Heart left ventricle (tissue), 16 donors: Measurements from ENCODE around the gene WDR13. TPM values are rescaled to one million over a fixed set of nuclear protein-coding genes. Genes with fewer than 3 reads are reported as not detected.

Experiments used
- ATAC-seq, 4 donors: fragments of 200-7000 bp; cut with Tn5 transposase; one replicate each; pipeline ENCODE4 v1.9.1; 2020 to 2022; ENCODE audit warnings: moderate library complexity in 4 of 4, mild to moderate bottlenecking in 3 of 4, moderate number of reproducible peaks in 1 of 4
- DNase-seq, 5 donors: peaks; one replicate each; pipeline ENCODE4 v3.0.0-alpha.2; 2020
- H3K27ac ChIP-seq, 12 donors: fragments of 200-600 bp; sonication (generic) in 4 of 12; one replicate each; pipeline versions ENCODE4 v1.5.0 to v1.8.0; 2016 to 2022; ENCODE audit warnings: mild to moderate bottlenecking in 2 of 12
- H3K27me3 ChIP-seq, 9 donors: fragments of 200-600 bp; sonication (generic) in 2 of 9; one replicate each; pipeline versions ENCODE4 v1.5.1 to v1.8.0; 2016 to 2022; ENCODE audit warnings: mild to moderate bottlenecking in 3 of 9
- H3K36me3 ChIP-seq, 9 donors: fragments of 200-600 bp; sonication (generic) in 2 of 9; one replicate each; pipeline versions ENCODE4 v1.5.0 to v1.8.0; 2018 to 2022; ENCODE audit warnings: mild to moderate bottlenecking in 2 of 9
- H3K4me1 ChIP-seq, 12 donors: fragments of 200-600 bp; sonication (generic) in 4 of 12; one replicate each; pipeline versions ENCODE4 v1.5.0 to v1.8.0; 2016 to 2022; ENCODE audit warnings: mild to moderate bottlenecking in 3 of 12
- H3K4me3 ChIP-seq, 12 donors: fragments of 200-600 bp; sonication (generic) in 4 of 12; one replicate each; pipeline versions ENCODE4 v1.5.0 to v1.8.0; 2017 to 2022; ENCODE audit warnings: mild to moderate bottlenecking in 9 of 12, moderate library complexity in 4 of 12
- H3K9me3 ChIP-seq, 12 donors: fragments of 200-600 bp; sonication (generic) in 4 of 12; one replicate each; pipeline versions ENCODE4 v1.5.0 to v1.8.0; 2016 to 2022; ENCODE audit warnings: mild to moderate bottlenecking in 1 of 12
- CTCF ChIP-seq, 12 donors: fragments of 200-600 bp; sonication (generic) in 4 of 12; IDR thresholded peaks; one replicate each; pipeline versions ENCODE4 v1.5.0 to v1.8.0; 2018 to 2022; ENCODE audit warnings: antibody characterized with exemption in 12 of 12, mild to moderate bottlenecking in 5 of 12
- POLR2A ChIP-seq, 2 donors: fragments of 450-650 bp; IDR thresholded peaks; one replicate each; pipeline ENCODE4 v1.6.1; 2017; ENCODE audit warnings: antibody characterized with exemption in 2 of 2, mild to moderate bottlenecking in 2 of 2, moderate library complexity in 2 of 2
- WGBS, 4 donors: extraction: QIAGEN DNeasy Blood & Tissue Kit in 2 of 4; methylation state at CpG; one replicate each; pipeline versions ENCODE4 v1.1.5 to v1.1.7; 2013 to 2018; 5-methylcytosine and 5-hydroxymethylcytosine counted together
- intact Hi-C, 10 donors: fragments of 100-400 bp; cut with DNase I; formaldehyde crosslinking; loops; one replicate each; pipeline versions ENCODE4 v1.11.1 to v1.14.2; 2022
- polyA plus RNA-seq, 2 donors: library from polyadenylated mRNA; stranded (reverse); fragments of 200-250 nt; gene quantifications; one replicate each; pipeline ENCODE4 v1.2.3, GENCODE V29; 2013
- total RNA-seq, 9 donors: library from RNA; depleted of rRNA in 2 of 9; stranded (reverse); fragments of >200 nt in 2 of 9; fragmentation: NEBNext Ultra II Directional in 3 of 9; extraction: Animal tissue kit (Norgen Biotek cat#: 25700) in 3 of 9; gene quantifications; one replicate each; pipeline versions ENCODE4 v1.1.0 to v1.2.4, GENCODE V29; 2016 to 2023
- donor health status: ischemic (EF 13 %, LVEDD 7.1; RV severe dilation, severe dysfunction).
- donor health status: healthy with polysubstance abuse.
- donor health status: DM: no; HTN: yes; CAD: no.
- donor health status: DM: no; HTN: no; CAD: no.
- donor health status: ischemic (EF 25% LVEDD 6.9; RV normal size, moderate dysfunction).
- donor health status: ischemic (EF 25% LVEDD 5.7; RV mildly dilated, moderate dysfunction).
- donor health status: healthy.
- donor health status: DM: yes; HTN: yes; CAD: no.
- donor health status: ischemic (EF 35%, LVEDD 5.7; RV mildly dilated, moderate dysfunction).
- donor health status: nonischemic (EF 11% LVEDD 7.7; RV severe dilation, severe dysfunction).
- donor health status: DM: yes; HTN: yes; CAD: no.
- donor health status: PGD.
- donor health status: ischemic (EF 29% LVEDD 5.4; RV normal size, mild dysfunction).
- donor health status: nonischemic (EF 23%, LVEDD 6.1; RV moderate dilation, normal function).

Gene WDR13
- total and polyA plus RNA-seq, 11 donors = 123 to 281 (median 198) TPM

- WGBS, 4 donors = 43 to 65% (median 51%) methylated on average over 2 of the region's 2 CpGs
- Histone ChIP-seq H3K27me3 (no peaks in the 10 kb centered on the region), H3K36me3 (peaks cover 0 to 2% (median 0%) of the 10 kb centered on the region in 9 donors), H3K4me3 (no peak overlapping the region), H3K4me1 (peaks cover 0 to 2% (median 0%) of the 10 kb centered on the region in 12 donors), H3K27ac (no peak overlapping the region), H3K9me3 (no peaks in the 10 kb centered on the region)
- DNase-seq = no peak
- intact Hi-C loops = no loop called here
- no peak for ATAC-seq
- TF ChIP-seq POLR2A (IDR thresholded peaks at IDR 0.05) (no peak), CTCF (IDR thresholded peaks at IDR 0.05) (no peak)
Observed at GRCh38 chrX:48584698-48585097, 12.6 kb upstream of the WDR13 start.

- intact Hi-C loops = loop anchor here in 1 of 10 donors (2.0 to 10.0 kb wide), 2 partner anchors 15 to 55 kb away; partner anchors contain the start of genes RBM3 and TBC1D25
Observed at GRCh38 chrX:48589482-48590162, 7.7 kb upstream of the WDR13 start.

GRCh38 chrX:48590203-48591103 lies 6.8 kb upstream of the WDR13 start:
- ATAC-seq (peak in 3 of 4 donors; percentile 7 to 24 (median 13)), DNase-seq (no peak)
- Histone ChIP-seq H3K9me3 (no peaks in the 10 kb centered on the region), H3K27me3 (peaks cover 0 to 5% (median 0%) of the 10 kb centered on the region in 9 donors), H3K27ac (peak overlapping the region; percentile 66 to 91 (median 72)), H3K36me3 (no peaks in the 10 kb centered on the region), H3K4me1 (peaks cover 0 to 23% (median 0%) of the 10 kb centered on the region in 12 donors), H3K4me3 (peak overlapping the region in 2 of 12 donors; percentile 6 to 24)
- intact Hi-C loops = loop anchor here in 1 of 10 donors (2.0 to 10.0 kb wide), 2 partner anchors 16 to 56 kb away; partner anchors contain the start of genes RBM3 and TBC1D25
- TF ChIP-seq POLR2A (IDR thresholded peaks at IDR 0.05) = no peak
- TF ChIP-seq CTCF (IDR thresholded peaks at IDR 0.05) = no peak
- 84 to 93% (median 88%) methylated on average over 21 of the region's 21 CpGs for WGBS, 4 donors

More at GRCh38 chrX:48589482-48590162, 7.7 kb upstream of the WDR13 start:
- H3K4me1 ChIP-seq = peaks cover 0 to 23% (median 0%) of the 10 kb centered on the region in 12 donors
- 34 to 65% (median 45%) methylated on average over 13 of the region's 13 CpGs for WGBS, 4 donors
- H3K9me3 ChIP-seq = no peaks in the 10 kb centered on the region
- H3K27me3 ChIP-seq = peaks cover 0 to 5% (median 0%) of the 10 kb centered on the region in 9 donors
- H3K36me3 ChIP-seq = no peaks in the 10 kb centered on the region
- TF ChIP-seq CTCF (IDR thresholded peaks at IDR 0.05) (no peak), POLR2A (IDR thresholded peaks at IDR 0.05) (peak in 1 of 2 donors; percentile 27)
- peak in 1 of 5 donors; percentile 49 for DNase-seq
- peak; percentile 26 to 61 (median 60) for ATAC-seq
- peak overlapping the region; percentile 5 to 91 (median 72) for H3K27ac ChIP-seq
- H3K4me3 ChIP-seq = peak overlapping the region in 2 of 12 donors; percentile 6 to 24
